GM12875 (cell line): ENCODE results near the gene SPINK4.

Experiments
- H3K4me3 ChIP-seq: one replicate; pipeline ENCODE4 v1.5.1; 2011; ENCODE audit warnings: low read depth, low read length, control low read depth
- CTCF ChIP-seq: IDR thresholded peaks from 2 replicates; pipeline ENCODE4 v1.5.1; 2011; ENCODE audit warnings: low read depth, mild to moderate bottlenecking, control low read depth, inconsistent platforms, low read length, moderate library complexity, borderline replicate concordance; ENCODE audit not compliant: insufficient read depth

SPINK4 gene

GRCh38 chr9:33291901-33292300, 51.9 kb downstream of the SPINK4 start:
- TF ChIP-seq CTCF, result no peak
- H3K4me3 ChIP-seq, result no peak overlapping the region

DNA sequence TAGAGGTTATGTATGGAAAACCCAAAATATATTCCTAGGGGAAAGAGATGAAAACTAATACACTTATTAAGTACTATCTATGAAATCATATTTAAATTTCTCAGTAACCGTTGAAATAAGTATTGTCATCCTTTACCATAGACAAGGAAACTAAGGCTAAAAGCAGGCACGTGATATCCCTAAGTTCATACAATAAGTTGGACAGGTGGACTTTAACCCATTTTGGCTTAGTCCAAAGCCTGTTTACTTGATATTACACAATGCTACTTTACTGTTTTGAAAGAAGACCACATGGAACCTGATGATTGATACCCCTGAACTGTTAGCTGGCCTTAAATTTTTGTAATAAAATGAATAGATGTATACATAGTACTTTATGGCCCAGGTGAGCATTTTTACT, 53.8 kb downstream of the SPINK4 start:
- no peak overlapping the region for H3K4me3 ChIP-seq
- no peak for TF ChIP-seq CTCF

- no peak for TF ChIP-seq CTCF
- H3K4me3 ChIP-seq, result no peak overlapping the region
Measured at GRCh38 chr9:33294670-33295432, 54.9 kb downstream of the SPINK4 start.

GRCh38 chr9:33295571-33295970, 55.6 kb downstream of the SPINK4 start:
- TF ChIP-seq CTCF, result no peak
- H3K4me3 ChIP-seq, result no peak overlapping the region

- H3K4me3 ChIP-seq, result no peak overlapping the region
- TF ChIP-seq CTCF, result no peak
Measured at GRCh38 chr9:33297432-33297831, 57.5 kb downstream of the SPINK4 start.
